GM19468 (cell line): ENCODE data around the gene TMEM178B.

ENCODE experiments used
- ATAC-seq: cut with Tn5 transposase; IDR thresholded peaks from one replicate; pipeline ENCODE4 v1.9.1; 2021; ENCODE audit warnings: mild to moderate bottlenecking, moderate library complexity, moderate number of reproducible peaks; ENCODE audit not compliant: unreplicated experiment; ENCODE audit errors: extremely low read depth

The TMEM178B gene

GRCh38 chr7:141407893-141408292 lies 334.0 kb downstream of the TMEM178B start:
- ATAC-seq: no peak

- ATAC-seq: no peak
These were observed 334.6 kb downstream of the TMEM178B start for GRCh38 chr7:141408440-141408839.

GRCh38 chr7:141409219-141409618 lies 335.4 kb downstream of the TMEM178B start:
- ATAC-seq: no peak

GRCh38 chr7:141409801-141410329 lies 336.0 kb downstream of the TMEM178B start:
- ATAC-seq: no peak

- no peak for ATAC-seq
These were observed 336.6 kb downstream of the TMEM178B start for GRCh38 chr7:141410353-141411000.

- no peak for ATAC-seq
These were observed 337.3 kb downstream of the TMEM178B start for GRCh38 chr7:141411133-141411532.

- no peak for ATAC-seq
These were observed 342.1 kb downstream of the TMEM178B start for GRCh38 chr7:141415999-141416398.

- no peak for ATAC-seq
These were observed 342.9 kb downstream of the TMEM178B start for GRCh38 chr7:141416650-141417270.

- no peak for ATAC-seq
These were observed 343.6 kb downstream of the TMEM178B start for GRCh38 chr7:141417506-141417905.

GRCh38 chr7:141418066-141418465 lies 344.2 kb downstream of the TMEM178B start:
- ATAC-seq: no peak

- ATAC-seq: no peak
These were observed 347.4 kb downstream of the TMEM178B start for GRCh38 chr7:141421306-141421705.

- no peak for ATAC-seq
These were observed 353.3 kb downstream of the TMEM178B start for GRCh38 chr7:141427134-141427533.

GRCh38 chr7:141430455-141431139 lies 356.7 kb downstream of the TMEM178B start:
- no peak for ATAC-seq

GRCh38 chr7:141431140-141431479 lies 357.2 kb downstream of the TMEM178B start:
- ATAC-seq: no peak

GRCh38 chr7:141431711-141432110 lies 357.8 kb downstream of the TMEM178B start:
- no peak for ATAC-seq

GRCh38 chr7:141433698-141434097 lies 359.8 kb downstream of the TMEM178B start:
- ATAC-seq: no peak

- ATAC-seq: no peak
These were observed 362.3 kb downstream of the TMEM178B start for GRCh38 chr7:141436139-141436538.

GRCh38 chr7:141436575-141437075 lies 362.8 kb downstream of the TMEM178B start:
- ATAC-seq: no peak

GRCh38 chr7:141439164-141439563 lies 365.3 kb downstream of the TMEM178B start:
- no peak for ATAC-seq

- no peak for ATAC-seq
These were observed 365.9 kb downstream of the TMEM178B start for GRCh38 chr7:141439776-141440175.
